ENCODE results near the gene DCTN3. TPM values are rescaled to one million over a fixed set of nuclear protein-coding genes. Genes with fewer than 3 reads are reported as not detected.

DCTN3 gene
- total RNA-seq, 1 donor from 2014 or later = 86.8 TPM

DNA sequence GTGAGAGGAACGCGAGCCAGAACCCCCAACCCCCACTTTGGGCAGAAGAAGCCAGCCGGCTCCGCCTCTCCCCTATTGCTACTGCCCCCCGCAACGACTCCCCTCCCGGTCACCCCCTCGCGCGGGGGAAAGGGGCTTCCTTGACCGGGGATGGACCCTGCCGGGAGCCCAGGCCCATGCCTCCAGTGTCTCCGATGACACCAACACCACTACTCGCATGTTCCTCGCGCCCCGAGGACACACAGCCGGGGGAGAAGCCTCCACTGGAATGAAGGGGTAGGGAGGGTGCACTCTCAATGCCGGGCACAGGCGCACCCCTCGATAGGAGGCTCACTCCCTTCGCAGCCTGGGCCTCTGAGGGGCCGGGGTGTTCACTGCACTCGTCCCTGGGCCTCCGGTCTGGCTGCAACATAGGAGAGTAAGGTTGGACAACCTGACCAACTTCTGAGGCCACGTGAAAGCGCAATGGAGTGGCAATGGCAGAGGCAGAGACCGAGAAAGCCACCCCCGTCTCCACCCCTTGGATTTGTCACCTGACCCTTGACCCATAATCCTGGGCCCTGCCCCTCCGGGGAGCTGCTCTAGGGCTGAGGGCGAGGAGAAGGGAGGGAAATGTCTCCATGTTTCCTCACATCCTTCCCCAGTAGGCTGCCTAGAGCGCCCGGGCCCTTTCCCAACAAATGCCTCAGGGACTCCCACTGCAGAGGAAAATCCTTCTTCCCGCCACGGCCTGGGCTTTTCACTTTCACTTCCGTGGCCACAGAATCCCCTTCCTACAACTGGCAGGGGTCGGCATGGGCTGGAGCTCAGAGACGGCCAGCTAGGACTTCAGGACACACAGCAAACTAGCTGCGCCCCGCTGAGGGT is 29.7 kb downstream of the DCTN3 start:
- peak; percentile 54 for DNase-seq (ENCODE audit: low spot score)

DNA sequence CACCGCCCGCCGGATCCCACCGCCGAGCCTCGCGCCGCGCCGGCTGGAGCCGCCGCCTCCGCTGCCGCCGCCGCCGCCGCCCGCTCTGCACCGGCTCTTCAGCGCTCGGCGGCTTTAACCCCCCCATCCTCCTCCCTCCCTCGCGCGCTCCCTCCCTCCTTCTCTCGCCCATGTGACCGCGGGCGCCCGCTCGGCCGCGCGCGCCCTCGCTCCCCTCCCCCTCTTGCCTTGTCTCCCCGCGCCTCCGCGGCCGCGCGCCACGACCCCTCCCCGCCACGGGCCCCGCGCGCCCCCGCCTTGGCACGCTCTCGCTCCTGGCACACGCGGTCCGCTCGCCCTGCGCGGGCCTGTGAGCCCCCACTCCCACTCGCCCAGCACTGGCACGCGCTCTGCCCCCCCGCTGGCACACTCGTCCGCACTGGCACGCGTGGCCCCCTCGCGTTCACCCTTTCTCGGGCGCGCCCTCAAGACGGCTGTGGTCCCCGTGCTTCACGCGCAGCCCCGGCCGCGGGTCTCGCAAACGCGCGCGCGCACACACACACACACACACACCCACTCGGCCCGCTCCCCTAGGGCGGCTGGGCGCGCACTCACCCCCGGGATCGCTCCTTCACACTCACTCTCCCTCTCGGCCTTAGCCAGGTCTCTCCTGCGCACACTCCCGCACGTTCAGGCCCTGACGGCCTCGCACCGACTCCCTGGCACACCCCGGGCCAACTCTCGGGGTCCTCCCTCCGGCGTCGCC is 30.5 kb downstream of the DCTN3 start, which contains the start of gene CNTFR:
TSS of gene CNTFR (minus strand) at position 89 of the 745 bp plus-strand sequence. CDS start 20,743 bp downstream, outside the sequence.
- no peak for DNase-seq (ENCODE audit: low spot score)

DNA sequence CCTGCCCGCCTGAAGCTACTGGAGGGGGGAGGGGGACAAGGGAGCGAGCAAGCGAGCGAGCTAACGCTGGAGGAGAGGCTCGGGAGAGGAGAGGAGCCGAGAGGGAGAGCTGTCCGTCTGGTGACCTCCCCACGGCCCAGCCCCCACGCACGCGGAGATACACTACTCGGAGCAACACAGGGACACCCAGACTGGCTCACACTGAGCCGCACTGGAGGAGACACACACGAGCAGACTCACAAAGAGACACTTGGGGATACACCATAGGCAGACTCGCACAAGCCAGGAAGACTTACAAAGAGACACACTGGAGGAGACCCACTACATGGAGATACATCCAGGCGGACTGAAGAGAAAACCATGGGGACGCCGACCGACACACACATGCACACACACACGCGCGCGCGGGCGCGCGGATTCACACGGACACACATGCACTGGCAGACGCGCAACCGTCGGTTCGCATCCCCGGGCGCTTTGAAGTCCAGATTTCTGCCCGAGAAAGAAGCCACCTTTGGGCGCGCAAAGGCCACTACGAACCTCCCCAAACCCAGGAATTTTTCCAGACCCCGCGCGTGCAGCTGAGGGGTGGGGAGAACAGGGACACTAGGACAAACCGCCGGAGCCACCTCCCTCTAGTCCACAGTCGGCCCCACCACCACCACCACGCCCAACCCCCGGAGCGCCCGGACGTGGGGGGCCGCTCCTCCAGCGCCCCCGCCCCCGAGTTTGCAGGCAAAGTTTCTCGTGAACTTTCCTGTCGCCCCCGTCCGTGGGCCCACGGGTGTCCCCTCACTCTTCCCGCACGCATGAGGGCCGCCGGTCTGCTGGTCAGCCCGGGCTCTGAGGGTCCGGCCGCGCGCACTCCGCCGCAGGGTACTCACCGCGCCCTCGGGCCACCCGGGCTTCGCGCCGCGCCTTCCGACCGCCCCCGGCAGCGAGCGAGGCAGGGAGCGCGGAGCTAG is 31.3 kb downstream of the DCTN3 start:
- DNase-seq (ENCODE audit: low spot score) = no peak

DNA sequence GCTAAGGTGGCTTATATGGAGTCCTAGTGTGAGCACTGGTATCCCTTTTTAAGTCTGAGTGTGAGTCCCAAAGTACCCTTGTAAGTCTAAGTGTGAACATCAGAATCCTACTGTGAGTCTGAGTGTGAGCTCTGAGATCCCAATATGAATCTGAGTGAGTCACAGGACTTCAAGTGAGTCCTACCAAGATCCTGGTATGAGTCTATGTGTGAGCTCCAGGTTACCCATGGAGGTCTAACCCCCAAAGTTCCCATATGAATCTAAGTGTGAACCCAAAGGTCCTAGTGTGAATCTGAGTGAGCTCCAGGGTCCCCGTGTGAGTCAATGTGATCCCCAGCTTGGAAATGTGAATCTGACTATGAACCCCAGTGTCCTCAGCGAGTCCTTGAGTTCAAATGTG is 33.0 kb downstream of the DCTN3 start:
- DNase-seq (ENCODE audit: low spot score) = no peak

DNA sequence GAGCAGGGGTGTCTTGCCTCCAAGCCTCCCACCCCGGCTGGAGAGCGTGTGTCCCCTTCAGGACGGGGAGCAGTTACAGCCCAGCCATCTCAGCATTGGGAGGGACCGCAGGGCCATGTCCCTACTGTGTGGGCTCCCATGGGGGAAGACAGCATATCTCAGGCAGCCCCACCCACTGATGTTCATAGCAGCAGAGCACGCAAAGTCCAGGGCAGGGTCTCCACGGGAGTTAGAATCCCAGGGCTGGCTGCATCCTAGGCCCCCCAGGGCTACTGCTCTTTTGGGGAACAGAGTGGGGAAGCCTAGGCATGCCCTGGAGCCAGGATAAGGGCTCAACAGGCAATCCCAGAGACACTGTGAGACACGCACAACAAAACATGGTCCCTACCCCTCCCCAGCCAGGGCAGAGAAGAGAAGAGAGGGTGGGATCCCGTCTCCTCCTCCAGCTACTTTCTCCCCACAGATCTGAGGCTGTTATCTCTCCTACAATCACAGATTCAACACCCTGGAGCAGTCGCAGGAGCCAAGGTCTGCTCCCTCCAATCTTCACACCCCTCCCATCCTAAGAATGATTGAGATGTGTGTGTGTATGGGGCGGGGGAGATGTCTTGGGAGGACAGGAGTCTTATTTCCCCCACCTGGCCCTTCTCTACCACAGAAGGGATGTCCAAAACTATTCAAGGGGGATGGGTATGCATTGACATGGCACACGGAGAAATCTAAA is 34.2 kb downstream of the DCTN3 start:
- no peak for DNase-seq (ENCODE audit: low spot score)

DNA sequence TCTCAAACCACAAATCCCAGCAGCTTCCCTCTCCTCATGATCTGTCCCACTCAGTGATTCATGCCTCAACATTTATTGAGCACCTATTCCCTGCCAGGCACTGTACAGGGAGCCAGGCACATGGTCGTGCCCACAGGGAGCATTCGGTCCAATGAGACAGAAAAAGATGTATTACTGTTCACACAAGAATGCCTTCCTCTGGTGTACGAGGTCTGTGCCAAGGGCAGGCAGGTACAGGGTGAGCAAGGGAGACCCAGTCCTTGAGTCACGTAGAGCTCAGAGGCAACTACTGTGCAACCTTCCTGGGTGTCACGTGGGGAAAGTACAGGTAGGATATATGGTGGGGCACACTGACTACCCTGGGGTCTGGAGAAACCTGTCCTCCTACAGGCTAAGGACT is 35.3 kb downstream of the DCTN3 start:
- DNase-seq (ENCODE audit: low spot score) = no peak

DNA sequence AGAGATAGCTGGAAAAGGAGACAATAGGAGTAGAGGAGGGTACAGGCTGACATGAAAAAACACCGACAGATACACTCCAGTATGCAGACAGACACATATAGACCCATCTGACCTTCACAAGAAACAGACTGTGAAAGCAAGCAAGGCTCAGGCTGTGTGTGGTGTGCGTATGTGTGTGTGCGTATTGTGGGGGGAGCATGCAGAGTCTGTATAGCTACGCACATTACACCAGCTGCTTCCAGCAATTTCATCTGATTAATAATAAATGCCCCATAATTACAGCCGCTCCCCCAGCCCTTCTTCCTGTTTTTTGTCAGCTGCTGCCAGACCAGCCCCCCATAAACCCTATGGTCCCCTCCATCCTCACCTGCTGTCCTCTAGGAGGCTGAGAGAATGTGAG is 37.5 kb downstream of the DCTN3 start:
- DNase-seq (ENCODE audit: low spot score) = no peak

DNA sequence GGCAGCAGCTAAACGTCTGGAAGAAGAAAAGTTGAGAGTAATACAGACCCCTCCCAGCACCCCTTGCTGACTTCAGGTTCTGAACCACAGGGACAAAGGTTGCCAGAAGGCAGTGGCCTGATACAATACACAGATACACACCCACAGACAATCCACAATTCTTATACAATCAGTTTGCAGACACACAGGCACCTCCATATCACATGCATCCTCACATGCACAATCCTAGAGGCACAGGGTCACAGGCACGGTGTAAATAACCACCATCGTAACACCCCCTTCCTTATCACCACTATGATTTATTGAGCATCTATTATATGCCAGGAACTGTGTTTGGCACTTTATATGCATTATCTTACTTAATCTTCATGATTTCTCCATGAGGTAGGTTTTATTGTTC is 39.0 kb downstream of the DCTN3 start:
- DNase-seq (ENCODE audit: low spot score) = no peak

DNA sequence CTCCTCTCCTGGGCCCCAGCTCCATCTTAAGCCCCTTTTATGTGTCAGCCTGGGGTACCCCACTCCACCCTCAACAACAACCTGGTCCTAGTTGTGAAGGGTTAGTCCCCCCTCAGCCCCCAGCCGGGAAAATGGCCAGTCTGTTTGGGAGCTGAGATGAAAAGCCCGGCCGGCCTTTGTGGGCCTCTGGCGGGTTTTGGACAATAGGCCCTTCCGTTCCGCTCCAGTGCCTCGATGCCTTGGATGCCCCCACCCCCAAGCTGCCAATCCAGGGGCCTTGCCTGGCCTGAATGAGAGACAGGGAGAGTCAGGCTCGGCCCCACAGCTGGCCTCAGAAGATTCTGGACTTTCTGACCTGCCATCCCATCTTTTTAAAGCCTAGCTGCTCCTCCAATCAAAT is 39.9 kb downstream of the DCTN3 start:
- no peak for DNase-seq (ENCODE audit: low spot score)

DNA sequence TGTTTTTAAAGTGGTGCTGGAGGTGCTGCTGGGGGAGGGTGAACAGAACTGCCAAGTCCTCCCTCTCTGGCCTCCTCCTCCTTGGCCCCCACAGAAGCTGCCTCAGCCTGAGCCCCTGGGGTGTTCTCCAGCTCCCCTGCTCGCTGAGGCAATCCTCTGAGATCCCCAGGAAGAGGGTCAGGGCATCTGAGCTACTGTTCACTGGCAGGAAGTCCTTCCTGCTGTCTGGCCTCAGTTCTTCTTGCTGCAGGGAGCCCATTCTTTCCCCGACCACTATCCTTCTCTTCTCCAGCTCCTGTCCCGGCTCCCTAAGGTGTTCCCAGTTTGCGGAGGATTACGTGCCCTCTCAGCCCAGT is 40.5 kb downstream of the DCTN3 start:
- no peak for DNase-seq (ENCODE audit: low spot score)

DNA sequence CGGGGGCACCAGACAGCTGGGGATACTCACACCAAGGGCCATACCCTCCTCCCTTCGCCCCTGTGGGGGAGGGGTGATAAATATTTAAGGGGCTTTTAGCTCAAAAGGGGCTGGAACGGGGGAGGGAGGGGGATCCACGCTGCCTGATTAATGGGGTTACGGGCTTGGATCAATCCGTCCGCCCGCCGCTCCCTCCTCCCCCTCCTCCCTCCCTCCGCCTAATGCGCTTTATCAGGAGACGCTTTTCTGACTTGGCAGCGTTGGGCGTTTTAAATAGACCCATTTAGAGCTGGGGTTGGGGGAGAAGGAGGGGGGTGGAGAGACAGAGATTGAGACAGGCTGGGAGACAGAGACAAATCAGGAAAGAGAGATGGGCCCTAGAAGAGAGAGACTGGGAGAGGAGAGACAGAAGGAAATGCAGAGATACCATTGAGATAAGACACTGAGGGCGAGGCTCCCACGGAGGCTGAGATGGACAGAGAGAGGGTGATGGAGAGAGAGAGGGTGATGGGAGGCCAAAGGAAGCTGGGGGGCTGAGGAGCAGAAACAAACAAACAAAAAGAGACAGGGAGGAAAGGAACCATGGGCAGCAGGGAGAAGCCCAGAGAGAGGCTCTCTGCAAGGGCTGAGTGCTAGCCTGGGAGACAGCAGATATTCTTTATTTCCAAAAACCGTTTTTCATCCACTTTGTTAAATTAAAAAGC is 41.0 kb downstream of the DCTN3 start:
- DNase-seq (ENCODE audit: low spot score) = no peak

DNA sequence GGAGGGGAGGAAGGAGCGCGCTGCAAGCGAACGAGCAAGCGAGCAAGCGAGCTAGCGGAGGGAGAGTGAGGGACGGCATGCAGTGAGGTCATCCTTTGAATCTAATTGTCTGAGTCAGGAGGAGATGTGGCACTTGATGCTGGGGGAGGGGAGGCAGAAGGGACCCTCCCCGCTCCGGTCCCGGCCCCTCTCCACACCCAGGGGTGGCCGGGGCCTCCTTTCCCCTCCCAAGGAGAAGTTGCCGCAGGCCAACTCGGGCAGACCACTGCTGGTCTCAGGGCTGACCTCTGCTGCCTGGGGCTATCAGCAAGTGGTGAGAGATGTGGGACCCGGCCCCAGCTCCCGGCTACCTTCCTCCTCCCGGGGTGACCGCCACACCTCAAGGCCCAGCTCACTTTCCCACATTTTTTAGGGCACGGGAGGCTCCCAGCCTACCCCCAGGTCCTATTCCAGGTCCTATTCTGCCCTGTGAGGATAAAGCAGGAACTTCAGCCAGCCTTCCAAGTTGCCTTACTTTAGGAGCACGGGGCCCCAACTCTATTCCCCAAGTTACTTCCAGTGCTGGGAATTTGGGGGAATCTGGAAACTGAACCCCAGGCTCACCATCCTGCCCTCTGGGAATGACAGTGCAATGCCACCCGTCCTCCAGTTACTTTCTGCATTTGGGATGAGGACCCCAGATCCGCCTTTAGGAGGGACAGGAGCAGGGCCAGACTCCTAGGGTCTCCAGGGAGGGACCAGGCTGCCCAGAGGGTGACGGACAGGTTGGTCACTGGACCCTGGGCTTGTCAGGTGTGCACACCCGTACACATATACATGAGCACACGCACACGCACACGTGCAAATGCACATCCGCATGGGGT is 41.8 kb downstream of the DCTN3 start:
- no peak for DNase-seq (ENCODE audit: low spot score)

DNA sequence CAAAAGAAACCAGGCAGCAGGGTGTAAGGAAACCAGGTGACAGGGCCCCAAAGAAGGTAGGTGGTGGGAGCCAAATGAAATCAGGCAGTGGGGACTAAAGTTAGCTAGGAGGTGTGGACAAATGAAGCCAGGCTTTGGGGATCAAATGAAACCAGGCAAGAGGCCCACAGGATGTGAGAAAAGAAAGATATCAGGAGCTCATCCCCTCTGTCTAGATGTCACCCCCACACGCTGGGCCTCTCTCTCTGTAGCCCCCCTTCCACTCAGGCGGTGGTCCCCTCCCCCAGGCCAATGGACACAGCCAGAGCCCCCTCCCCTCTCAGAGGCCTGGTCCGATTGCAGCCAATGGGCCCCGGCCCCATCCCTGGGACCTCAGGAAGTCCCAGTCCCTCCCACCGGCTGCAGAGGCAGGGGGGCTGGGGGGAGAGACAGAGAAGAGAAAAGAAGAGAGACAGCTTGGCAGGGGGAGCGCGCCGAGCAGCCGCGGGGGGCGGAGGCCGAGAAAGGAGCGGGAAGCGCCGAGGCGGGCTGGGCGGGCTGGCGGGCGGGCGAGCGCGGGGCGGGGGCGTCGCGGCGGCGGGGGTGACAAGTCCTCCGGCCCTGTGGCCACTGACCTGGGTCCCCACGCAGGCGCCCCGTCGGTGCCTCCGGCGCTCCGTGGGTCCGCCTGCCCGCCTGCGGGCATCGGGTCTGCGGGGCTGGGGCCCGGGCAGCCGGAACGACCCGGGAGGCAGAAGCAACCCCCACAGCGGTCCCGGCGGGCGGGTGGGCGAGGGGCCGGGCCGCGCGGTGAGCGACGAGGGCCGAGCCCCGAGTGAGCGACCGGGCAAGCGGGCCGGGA is 42.7 kb downstream of the DCTN3 start:
- DNase-seq (ENCODE audit: low spot score) = no peak

DNA sequence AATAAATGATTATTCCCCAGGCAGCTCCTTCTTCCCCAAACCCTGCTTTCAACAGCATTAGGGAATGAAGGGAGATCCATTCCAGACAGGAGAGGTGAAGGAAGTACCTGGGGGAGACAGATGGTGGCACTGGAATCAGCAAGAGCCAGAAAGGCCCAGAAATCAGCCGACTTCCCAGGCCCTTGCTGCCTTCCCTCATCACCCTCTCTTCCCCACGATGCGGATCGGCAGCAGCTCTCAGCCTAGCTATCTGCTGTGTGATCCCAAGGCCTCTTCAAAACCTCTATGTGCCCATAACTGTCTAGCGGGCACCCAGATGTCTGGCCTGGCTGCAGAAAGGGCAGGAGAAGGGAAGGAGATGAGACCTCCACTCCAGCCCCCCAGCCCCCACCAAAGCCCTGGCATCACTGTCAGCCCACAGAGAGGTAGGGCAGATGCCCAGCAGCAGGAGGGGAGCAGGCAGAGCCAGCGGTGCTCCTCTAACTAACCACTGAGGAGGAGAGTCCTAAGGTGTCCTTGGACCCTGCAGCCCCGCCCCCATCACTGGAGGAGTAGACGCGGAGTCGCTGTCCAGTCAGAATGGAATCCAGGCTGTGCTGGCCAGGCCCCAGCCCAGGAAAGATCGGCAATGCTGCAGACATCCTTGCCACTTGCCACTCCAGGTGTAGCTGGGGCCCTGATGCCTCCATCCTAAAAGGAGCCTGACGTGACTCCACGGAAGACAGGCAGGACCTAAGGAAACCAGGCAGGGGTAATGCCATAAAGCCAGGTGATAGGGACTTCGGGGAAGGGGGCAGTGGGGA is 43.5 kb downstream of the DCTN3 start:
- no peak for DNase-seq (ENCODE audit: low spot score)

DNA sequence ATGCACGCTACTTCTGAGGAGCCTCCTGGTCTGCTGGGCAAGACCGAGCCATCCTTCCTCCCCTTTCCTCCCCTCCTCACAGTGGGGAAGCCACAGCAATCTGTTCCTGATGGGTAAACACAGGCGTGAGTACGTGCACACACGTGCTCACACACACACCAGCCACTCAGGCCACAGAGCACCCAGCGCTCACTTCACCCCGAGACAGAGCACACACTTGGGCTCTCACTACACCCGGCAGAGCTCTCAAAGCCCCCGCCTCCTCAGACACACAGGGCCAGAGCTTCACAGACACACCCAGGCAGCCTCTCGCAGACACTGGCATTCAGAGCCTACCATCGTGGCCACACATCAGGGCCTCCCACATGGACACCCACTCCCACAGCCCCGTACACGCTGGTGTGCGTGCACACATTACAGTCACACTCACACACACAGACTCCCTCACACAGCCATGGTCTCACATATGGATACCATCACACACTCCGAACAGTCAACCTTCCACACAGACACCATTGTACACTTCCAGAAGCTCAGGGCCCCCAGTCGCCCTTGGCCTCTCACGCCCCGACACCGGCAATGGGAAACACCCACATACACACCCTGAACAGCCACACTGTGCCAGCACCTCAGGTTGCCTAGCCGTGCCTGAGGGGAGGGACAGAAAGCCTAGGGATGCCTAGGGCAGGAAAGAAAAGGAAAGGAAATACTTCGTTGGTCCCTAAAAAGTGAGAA is 44.3 kb downstream of the DCTN3 start:
- DNase-seq (ENCODE audit: low spot score) = no peak

DNA sequence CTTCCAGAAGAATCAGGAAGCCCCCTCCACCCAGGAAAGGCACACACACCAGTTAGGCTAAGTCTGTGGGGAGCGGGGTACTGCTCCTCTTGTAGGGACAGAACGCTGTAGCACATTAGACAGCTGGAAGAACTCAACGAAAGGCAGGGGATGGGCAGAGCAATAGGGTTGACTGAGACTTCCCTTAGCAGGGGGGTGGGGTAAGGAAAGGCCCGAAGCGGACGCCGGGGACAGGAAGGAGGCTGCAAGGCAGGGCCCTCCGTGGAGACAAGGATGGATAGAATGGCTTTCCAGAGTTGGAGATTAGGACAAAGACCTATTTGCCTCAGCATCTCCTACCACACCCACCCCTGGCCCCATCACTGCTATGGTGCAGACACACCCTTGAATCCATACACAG is 45.1 kb downstream of the DCTN3 start:
- DNase-seq (ENCODE audit: low spot score) = no peak

DNA sequence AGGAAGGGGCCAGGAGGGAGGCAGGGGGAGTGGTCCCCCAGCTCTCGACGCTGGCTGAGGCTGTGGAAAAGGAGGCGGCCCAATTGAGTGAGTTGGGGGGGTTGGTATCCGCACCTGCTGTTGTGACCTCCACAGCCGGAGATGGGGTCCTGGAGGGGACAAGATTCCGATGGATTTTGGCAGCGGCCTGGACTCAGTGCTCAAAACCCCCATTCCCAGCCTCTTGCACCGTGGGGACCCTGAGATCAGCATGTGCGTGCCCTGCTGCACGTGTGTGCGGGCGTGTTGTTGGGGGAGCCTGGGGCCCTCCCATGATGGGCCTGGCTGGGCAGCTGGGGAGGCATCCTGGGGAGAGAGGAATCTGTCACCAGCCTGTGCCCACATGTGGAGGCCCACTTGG is 45.7 kb downstream of the DCTN3 start:
- DNase-seq (ENCODE audit: low spot score) = no peak
